ENCODE results near the gene CUX1. TPM values are rescaled to one million over a fixed set of nuclear protein-coding genes. Genes with fewer than 3 reads are reported as not detected.

Gene CUX1
- total RNA-seq, 1 experiment from 2014 or later: 53.5 TPM

- Mint-ChIP-seq H3K4me1 (peaks cover 26 to 29% of the 10 kb centered on the region in 2 experiments), H3K36me3 (ENCODE audit: insufficient read depth in 1 of 3, low read depth in 3 of 3) (peaks cover 16 to 20% (median 20%) of the 10 kb centered on the region in 3 experiments), H3K27ac (peak overlapping the region in 1 of 3 experiments; percentile 33; a peak in 2 of 7 replicates), H3K9me3 (no peaks in the 10 kb centered on the region), H3K27me3 (ENCODE audit: low read depth) (no peaks in the 10 kb centered on the region), H3K4me3 (no peak overlapping the region)
- no peak overlapping the region for H2BK20ac ChIP-seq (ENCODE audit: low read depth, low read length, poor library complexity, severe bottlenecking)
- no peak for TF ChIP-seq CTCF (conservative IDR thresholded peaks at IDR 0.05)
- H4K5ac ChIP-seq (ENCODE audit: insufficient read length, low read depth, low read length): no peak overlapping the region
- no peak overlapping the region for H2AK5ac ChIP-seq (ENCODE audit: insufficient read length, low read length)
- no peak overlapping the region for H2AFZ ChIP-seq (ENCODE audit: low read length)
- H2BK120ac ChIP-seq (ENCODE audit: low read depth, low read length, poor library complexity, severe bottlenecking): no peak overlapping the region
- no peak overlapping the region for H4K91ac ChIP-seq (ENCODE audit: insufficient read length, low read depth, low read length)
- no peak overlapping the region for H2BK5ac ChIP-seq (ENCODE audit: insufficient read length, low read length)
- no peaks in the 10 kb centered on the region for H3K27me3 ChIP-seq (ENCODE audit: insufficient read depth, low read length)
- H3K79me1 ChIP-seq (ENCODE audit: insufficient read depth, low read depth, low read length, poor library complexity, severe bottlenecking): no peaks in the 10 kb centered on the region
- H3K23me2 ChIP-seq (ENCODE audit: insufficient read length, low read depth, low read length, poor library complexity, severe bottlenecking): no peaks in the 10 kb centered on the region
- WGBS (ENCODE audit: extremely low coverage, insufficient read length, low lambda C conversion rate): no CpG with 5 or more reads among the region's 9 CpGs
- no peaks in the 10 kb centered on the region for H3K9me3 ChIP-seq (ENCODE audit: control insufficient read depth, low read depth, low read length)
- no peak overlapping the region for H3K56ac ChIP-seq (ENCODE audit: insufficient read length, low read depth, low read length)
- no peak overlapping the region for H2BK15ac ChIP-seq (ENCODE audit: low read depth, low read length)
- no peak overlapping the region for H3K14ac ChIP-seq (ENCODE audit: insufficient read depth, low read length)
- H3K27ac ChIP-seq (ENCODE audit: insufficient read length, low read depth, low read length): no peak overlapping the region
- H3T11ph ChIP-seq (ENCODE audit: low read length): no peak overlapping the region
- H3K4me1 ChIP-seq (ENCODE audit: insufficient read depth, low read length): peaks cover 2% of the 10 kb centered on the region
- no peak overlapping the region for H3K4ac ChIP-seq (ENCODE audit: low read depth, low read length)
- no peak overlapping the region for H3K18ac ChIP-seq (ENCODE audit: insufficient read length, low read depth, low read length)
- 0 out of 2 replicates have a peak, but pooled peaks cover 2% of the 10 kb centered on the region for H3K79me2 ChIP-seq (ENCODE audit: insufficient read depth, low read length)
- no peak overlapping the region for H3K23ac ChIP-seq (ENCODE audit: insufficient read length, low read depth, low read length)
- no peak overlapping the region for H3K9ac ChIP-seq (ENCODE audit: extremely low read depth, insufficient read length, low read length)
- H2BK12ac ChIP-seq (ENCODE audit: insufficient read length, low read depth, low read length): no peak overlapping the region
- DNase-seq: no peak
- peaks cover 8% of the 10 kb centered on the region for H4K20me1 ChIP-seq (ENCODE audit: control insufficient read depth, insufficient read depth, insufficient read length)
- no peak overlapping the region for H4K8ac ChIP-seq (replicated peaks; ENCODE audit: insufficient read length, low read depth, low read length)
- no peak overlapping the region for H3K4me2 ChIP-seq (ENCODE audit: insufficient read depth, insufficient read length, low read length)
These were observed 249.1 kb downstream of the CUX1 start for GRCh38 chr7:102066476-102066875.

Measured in H9 (cell line).